HepG2 (cell line): ENCODE data around the gene BCAR3. TPM values are rescaled to one million over a fixed set of nuclear protein-coding genes. Genes with fewer than 3 reads are reported as not detected.

Source experiments
- ATAC-seq: fragments of 200-7000 bp; cut with Tn5 transposase; 3 replicates; pipeline ENCODE4 v1.9.1; 2020; ENCODE audit warnings: mild to moderate bottlenecking, moderate library complexity
- BruUV-seq: library from RNA; stranded (reverse); fragments of 400-500 nt; replicated peaks from 2 replicates; lab custom pipeline; 2021; lab: Mats Ljungman, UMichigan
- CTCF ChIA-PET: fragments of 300-600 bp; formaldehyde crosslinking; extraction: SDS; loops from one replicate; lab custom pipeline; 2021; ENCODE audit warnings: low total read pairs, inconsistent platforms, low intra/inter-chr PET ratio; lab: Yijun Ruan, JAX
- POLR2A ChIA-PET: fragments of 350-600 bp; sonication (Branson Sonifier 250); formaldehyde crosslinking; loops from one replicate; lab custom pipeline; 2020; ENCODE audit warnings: antibody characterized with exemption, inconsistent platforms; lab: Yijun Ruan, JAX
- DNase-seq: peaks from one replicate; pipeline ENCODE4 v3.0.0-alpha.2; 2015; ENCODE audit warnings: low spot score
- FAIRE-seq: peaks from 3 replicates; lab custom pipeline; 2011; peaks lifted over from hg19 to GRCh38; lab: Jason Lieb, UNC
- H2AFZ ChIP-seq: one replicate; pipeline ENCODE4 v1.6.1; 2011; ENCODE audit warnings: low read length, inconsistent platforms
- H3K27ac ChIP-seq: fragments of 300-600 bp; 3 replicates; pipeline ENCODE4 v1.8.0; 2011; ENCODE audit warnings: mixed run types, mild to moderate bottlenecking, mixed read lengths, low read length, inconsistent platforms; ENCODE audit not compliant: insufficient read depth; ENCODE audit errors: extremely low read length
- H3K27me3 ChIP-seq, 2 experiments: fragments of 200-600 bp in 1 of 2; 2 replicates in 1 of 2; 3 replicates in 1 of 2; pipeline versions ENCODE4 v1.6.0 to v1.8.0; 2011; ENCODE audit warnings: low read length in 2 of 2, mild to moderate bottlenecking in 2 of 2, moderate library complexity in 2 of 2, inconsistent platforms in 1 of 2; ENCODE audit not compliant: insufficient read depth in 2 of 2, control insufficient read depth in 1 of 2
- H3K36me3 ChIP-seq, 2 experiments: fragments of 200-600 bp in 1 of 2; replicated peaks in 1 of 2; 2 replicates in 1 of 2; 3 replicates in 1 of 2; pipeline versions ENCODE4 v1.5.1 to v1.8.0; 2011; ENCODE audit warnings: low read length in 2 of 2, inconsistent platforms in 1 of 2; ENCODE audit not compliant: insufficient read depth in 2 of 2, control insufficient read depth in 1 of 2
- H3K4me1 ChIP-seq: 2 replicates; pipeline ENCODE4 v1.5.1; 2012; ENCODE audit warnings: low read length, inconsistent platforms; ENCODE audit not compliant: insufficient read depth
- H3K4me2 ChIP-seq: 2 replicates; pipeline ENCODE4 v1.6.0; 2011; ENCODE audit warnings: low read depth, low read length, inconsistent platforms
- H3K4me3 ChIP-seq, 3 experiments: fragments of 200-600 bp in 1 of 3; sonication (generic), shearing (Covaris generic) in 1 of 3; replicated peaks in 1 of 3; 2 replicates each; pipeline ENCODE4 v1.5.1; 2011 to 2016; ENCODE audit warnings: low read length in 3 of 3, inconsistent platforms in 2 of 3, low read depth in 2 of 3, mild to moderate bottlenecking in 2 of 3, control low read depth in 1 of 3, mixed read lengths in 1 of 3; ENCODE audit not compliant: insufficient read depth in 1 of 3
- H3K79me2 ChIP-seq: one replicate; pipeline ENCODE4 v1.6.1; 2011; ENCODE audit warnings: low read length, inconsistent platforms; ENCODE audit not compliant: insufficient read depth
- H3K9ac ChIP-seq: 2 replicates; pipeline ENCODE4 v1.6.0; 2011; ENCODE audit warnings: mild to moderate bottlenecking, low read depth, low read length, inconsistent platforms; ENCODE audit not compliant: insufficient read depth
- H3K9me3 ChIP-seq: 2 replicates; pipeline ENCODE4 v1.5.1; 2012; ENCODE audit warnings: mild to moderate bottlenecking, low read length
- H4K20me1 ChIP-seq: 2 replicates; pipeline ENCODE4 v1.6.0; 2011; ENCODE audit warnings: inconsistent platforms, mild to moderate bottlenecking, low read length, moderate library complexity; ENCODE audit not compliant: insufficient read depth
- DPF2 ChIP-seq: sonication (generic); formaldehyde crosslinking; IDR thresholded peaks from 2 replicates; pipeline ENCODE4 v1.4.0; 2020; ENCODE audit warnings: mild to moderate bottlenecking, low read depth, missing genetic modification reagents, borderline replicate concordance
- GFI1 ChIP-seq: sonication (generic); formaldehyde crosslinking; IDR thresholded peaks from 2 replicates; pipeline ENCODE4 v1.5.0; 2020; ENCODE audit warnings: missing genetic modification reagents, mild to moderate bottlenecking, borderline replicate concordance
- HCFC1 ChIP-seq: fragments of 150-350 bp; IDR thresholded peaks from 2 replicates; pipeline ENCODE4 v1.6.1; 2014; ENCODE audit warnings: low read depth, low read length
- HES4 ChIP-seq: sonication (generic); formaldehyde crosslinking; IDR thresholded peaks from 2 replicates; pipeline ENCODE4 v1.9.0; 2021; ENCODE audit warnings: mild to moderate bottlenecking, missing genetic modification reagents, borderline replicate concordance
- HNF1B ChIP-seq: sonication (generic); formaldehyde crosslinking; IDR thresholded peaks from 2 replicates; pipeline ENCODE4 v1.5.1; 2020; ENCODE audit warnings: mild to moderate bottlenecking, moderate library complexity, missing genetic modification reagents
- HNF4A ChIP-seq: sonication (generic); formaldehyde crosslinking; IDR thresholded peaks from 2 replicates; pipeline ENCODE4 v1.4.0; 2020; ENCODE audit warnings: missing genetic modification reagents
- KDM2A ChIP-seq: sonication (generic); formaldehyde crosslinking; IDR thresholded peaks from 2 replicates; pipeline ENCODE4 v1.4.0; 2020; ENCODE audit warnings: low read depth, missing genetic modification reagents, borderline replicate concordance
- KDM3A ChIP-seq: IDR thresholded peaks from 2 replicates; pipeline ENCODE4 v1.6.1; 2018; ENCODE audit warnings: low read depth, missing compliant biosample characterization
- PHF8 ChIP-seq: sonication (generic); formaldehyde crosslinking; IDR thresholded peaks from 2 replicates; pipeline ENCODE4 v1.5.0; 2020; ENCODE audit warnings: missing genetic modification reagents
- RARA ChIP-seq: IDR thresholded peaks from 2 replicates; pipeline ENCODE4 v1.6.1; 2016; ENCODE audit warnings: missing genetic modification reagents, missing compliant biosample characterization
- SMAD9 ChIP-seq: sonication (generic); formaldehyde crosslinking; IDR thresholded peaks from 2 replicates; pipeline ENCODE4 v1.5.1; 2020; ENCODE audit warnings: mild to moderate bottlenecking, missing genetic modification reagents
- SNAPC5 ChIP-seq: sonication (generic); formaldehyde crosslinking; IDR thresholded peaks from 2 replicates; pipeline ENCODE4 v1.8.1; 2023; ENCODE audit warnings: mild to moderate bottlenecking, missing genetic modification reagents, borderline replicate concordance
- ZBTB33 ChIP-seq: sonication (generic); formaldehyde crosslinking; IDR thresholded peaks from 2 replicates; pipeline ENCODE4 v1.4.0; 2020; ENCODE audit warnings: missing genetic modification reagents
- ZNF20 ChIP-seq: sonication (generic); formaldehyde crosslinking; IDR thresholded peaks from 2 replicates; pipeline ENCODE4 v1.4.0; 2020; ENCODE audit warnings: mild to moderate bottlenecking, moderate library complexity, missing genetic modification reagents
- ZNF609 ChIP-seq: sonication (generic); formaldehyde crosslinking; IDR thresholded peaks from 2 replicates; pipeline ENCODE4 v1.4.0; 2020; ENCODE audit warnings: mild to moderate bottlenecking, missing genetic modification reagents, borderline replicate concordance
- ZNF660 ChIP-seq: sonication (generic); formaldehyde crosslinking; IDR thresholded peaks from 2 replicates; pipeline ENCODE4 v1.5.1; 2020; ENCODE audit warnings: mild to moderate bottlenecking, low read depth, missing genetic modification reagents, borderline replicate concordance
- ZNF75D ChIP-seq: sonication (generic); formaldehyde crosslinking; IDR thresholded peaks from 2 replicates; pipeline ENCODE4 v1.8.1; 2023; ENCODE audit warnings: missing genetic modification reagents, mild to moderate bottlenecking, borderline replicate concordance
- ZNF772 ChIP-seq: sonication (generic); formaldehyde crosslinking; IDR thresholded peaks from 2 replicates; pipeline ENCODE4 v1.5.0; 2020; ENCODE audit warnings: mild to moderate bottlenecking, missing genetic modification reagents
- WGBS: methylation state at CpG from one replicate; pipeline ENCODE4 v1.1.6; 2017; ENCODE audit warnings: low lambda C conversion rate; 5-methylcytosine and 5-hydroxymethylcytosine counted together
- in situ Hi-C: cut with HindIII; loops from 2 replicates; pipeline ENCODE4 v1.10.0; 2017; ENCODE audit warnings: low pct_unique_long_range_greater_than_20kb; ENCODE audit not compliant: extremely low pct_ligation_motif_present
- intact Hi-C: fragments of 100-400 bp; cut with micrococcal nuclease; formaldehyde crosslinking; loops from one replicate; pipeline ENCODE4 v1.10.0; 2022; ENCODE audit not compliant: unreplicated experiment
- polyA plus RNA-seq, 8 experiments: library from polyadenylated mRNA; depleted of rRNA in 3 of 8; stranded (reverse) in 7 of 8; unstranded in 1 of 8; fragments of >200 nt; fragmentation: Illumina TruSeq in 4 of 8; extraction: Trizol in 4 of 8; gene quantifications; 2 replicates each; pipeline versions ENCODE4 v1.2.1 to v1.2.3, GENCODE V29; 2011 to 2016; ENCODE audit warnings: low read depth in 4 of 8, missing spikeins in 1 of 8, mixed read lengths in 1 of 8; ENCODE audit not compliant: insufficient read depth in 1 of 8
- total RNA-seq, 5 experiments: library from RNA; depleted of rRNA; stranded (reverse); fragments of >200 nt; fragmentation: Illumina TruSeq; extraction: Trizol; gene quantifications; 2 replicates each; pipeline ENCODE4 v1.2.3, GENCODE V29; 2016; ENCODE audit warnings: low read depth in 1 of 5

Gene BCAR3
- total and polyA plus RNA-seq, 2 of the 13 experiments (the other 11 are each of a cell fraction or from before 2014, with no cell fraction given) = 3.6 to 4.8 TPM

GRCh38 chr1:93587354-93587753, 94.3 kb downstream of the BCAR3 start:
- FAIRE-seq (no peak), ATAC-seq (no peak), DNase-seq (no peak)
- H2AFZ ChIP-seq = no peak overlapping the region
- 99% methylated on average over 5 of the region's 5 CpGs for WGBS
- in situ Hi-C loops (no loop called here), intact Hi-C loops (no loop called here)
- no peak for TF ChIP-seq ZNF75D (CRISPR knock-in tag)
- TF ChIP-seq ZNF609 (CRISPR knock-in tag) = no peak
- TF ChIP-seq HNF4A (CRISPR knock-in tag) = no peak
- no peak for TF ChIP-seq GFI1
- TF ChIP-seq HCFC1 = no peak
- no peak for TF ChIP-seq SMAD9
- TF ChIP-seq HNF1B (CRISPR knock-in tag) = no peak
- no peak for TF ChIP-seq ZNF660 (CRISPR knock-in tag)
- TF ChIP-seq DPF2 (CRISPR knock-in tag) = no peak
- no peak for TF ChIP-seq ZBTB33
- no peak for TF ChIP-seq KDM3A (CRISPR knock-in tag)
- TF ChIP-seq ZNF20 (CRISPR knock-in tag) = no peak
- no peak for TF ChIP-seq ZNF772
- no peak for TF ChIP-seq HES4 (CRISPR knock-in tag)
- no peak for TF ChIP-seq RARA (CRISPR knock-in tag)
- no peak for TF ChIP-seq KDM2A (CRISPR knock-in tag)
- no peak for TF ChIP-seq SNAPC5 (CRISPR knock-in tag)
- no peak for TF ChIP-seq PHF8 (CRISPR knock-in tag)
- H3K4me2 ChIP-seq = no peak overlapping the region
- H3K4me3 ChIP-seq = no peak overlapping the region
- H4K20me1 ChIP-seq = no peaks in the 10 kb centered on the region
- peaks cover 3 to 37% of the 10 kb centered on the region in 2 experiments; a peak in 3 of 5 replicates for H3K36me3 ChIP-seq
- H3K79me2 ChIP-seq = peaks cover 3% of the 10 kb centered on the region
- ChIA-PET POLR2A (no interaction called here), CTCF (no interaction called here)
- no peak overlapping the region for H3K27ac ChIP-seq
- no peaks in the 10 kb centered on the region; a peak in 1 of 5 replicates for H3K27me3 ChIP-seq
- BruUV-seq = no TSS peak
- H3K4me1 ChIP-seq = peaks cover 51% of the 10 kb centered on the region
- no peaks in the 10 kb centered on the region for H3K9me3 ChIP-seq
- H3K9ac ChIP-seq = no peak overlapping the region
